HUES6 (cell line): ENCODE results near the gene CSNK1E.
A peak's percentile ranks its signal among the peaks of the same experiment; 100 is the strongest.
"Not testable (repeated sequence)": the region's sequence is repeated elsewhere in the genome, so short reads cannot be mapped to it uniquely, and the experiment has no call there.

Source experiments
- H3K27ac ChIP-seq: 2 replicates; pipeline ENCODE4 v1.7.0; 2013; ENCODE audit warnings: low read depth, mild to moderate bottlenecking, low read length, inconsistent platforms
- H3K27me3 ChIP-seq: 2 replicates; pipeline ENCODE4 v1.6.1; 2013; ENCODE audit warnings: low read length; ENCODE audit not compliant: control insufficient read depth, insufficient read depth
- H3K36me3 ChIP-seq: 2 replicates; pipeline ENCODE4 v1.6.1; 2013; ENCODE audit warnings: low read length; ENCODE audit not compliant: control insufficient read depth, insufficient read depth
- H3K4me1 ChIP-seq: 2 replicates; pipeline ENCODE4 v1.6.1; 2013; ENCODE audit warnings: low read length; ENCODE audit not compliant: control insufficient read depth, insufficient read depth
- H3K4me3 ChIP-seq: 2 replicates; pipeline ENCODE4 v1.5.1; 2013; ENCODE audit warnings: low read depth, low read length
- H3K9ac ChIP-seq: one replicate; pipeline ENCODE4 v1.6.1; 2013; ENCODE audit warnings: mild to moderate bottlenecking, low read length
- H3K9me3 ChIP-seq: 2 replicates; pipeline ENCODE4 v1.6.1; 2013; ENCODE audit warnings: low read depth, low read length; ENCODE audit not compliant: control insufficient read depth, insufficient read depth

Gene CSNK1E

DNA sequence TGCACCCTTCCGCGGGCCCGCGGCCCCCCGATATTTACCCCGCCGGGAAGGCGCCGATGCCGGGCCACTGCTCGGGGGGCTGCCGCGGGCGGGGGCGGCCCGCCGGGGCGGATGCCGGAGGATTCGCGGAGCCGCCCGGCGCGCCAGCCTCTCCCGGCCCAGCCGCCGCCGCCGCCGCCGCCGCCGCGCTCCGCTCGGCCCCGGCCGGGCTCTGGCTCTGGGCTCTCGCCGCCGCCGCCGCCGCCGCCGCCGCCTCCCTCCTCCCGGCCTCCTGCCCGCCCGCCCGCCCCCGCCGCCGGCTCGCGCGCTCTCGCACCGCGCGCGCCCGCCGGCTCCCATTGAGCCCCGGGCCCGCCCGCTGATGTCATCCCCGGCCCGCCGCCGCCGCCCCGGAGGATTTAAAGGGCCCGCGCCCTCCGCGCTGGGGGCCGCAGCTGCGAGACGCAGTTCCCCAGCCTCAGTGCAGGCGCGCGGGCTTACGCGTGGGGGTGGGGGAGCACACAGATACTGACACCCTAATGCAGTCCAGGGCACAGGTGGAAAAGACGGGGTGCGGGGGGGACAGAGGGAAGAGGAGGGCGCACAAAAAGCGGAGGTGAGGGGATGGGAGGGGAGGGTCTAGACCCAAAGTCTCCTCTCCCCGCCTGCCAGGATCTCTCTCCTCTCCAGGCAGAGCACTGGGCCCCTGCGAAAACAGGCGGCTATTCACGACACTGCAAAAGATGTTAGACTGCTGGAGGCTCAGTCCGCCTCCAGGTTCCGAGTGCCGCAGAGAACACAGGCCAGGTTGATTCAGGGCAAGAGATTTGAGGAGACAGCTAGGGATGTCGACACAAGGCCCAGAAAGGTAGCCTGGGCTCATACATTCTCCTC, at the start of gene CSNK1E:
Gene CSNK1E, minus strand, starts transcription at position 312 of the 873 bp plus-strand sequence. CDS start 3,276 bp downstream, outside the sequence.
- Histone ChIP-seq H3K4me3 (peak within 1 kb of the TSS; percentile 87), H3K36me3 (peaks cover 21% of the 10 kb centered on the region), H3K27me3 (no peaks in the 10 kb centered on the region), H3K27ac (peak within 1 kb of the TSS; percentile 93), H3K4me1 (peaks cover 56% of the 10 kb centered on the region), H3K9me3 (no peaks in the 10 kb centered on the region), H3K9ac (peak within 1 kb of the TSS; percentile 86)

DNA sequence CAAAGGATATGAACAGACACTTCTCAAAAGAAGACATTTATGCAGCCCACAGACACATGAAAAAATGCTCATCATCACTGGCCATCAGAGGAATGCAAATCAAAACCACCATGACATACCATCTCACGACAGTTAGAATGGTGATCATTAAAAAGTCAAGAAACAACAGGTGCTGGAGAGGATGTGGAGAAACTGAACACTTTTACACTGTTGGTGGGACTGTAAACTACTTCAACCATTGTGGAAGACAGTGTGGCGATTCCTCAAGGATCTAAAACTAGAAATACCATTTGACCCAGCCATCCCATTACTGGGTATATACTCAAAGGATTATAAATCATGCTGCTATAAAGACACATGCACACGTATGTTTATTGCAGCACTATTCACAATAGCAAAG, 48.6 kb upstream of the CSNK1E start:
- H3K4me1 ChIP-seq: not testable (repeated sequence)

DNA sequence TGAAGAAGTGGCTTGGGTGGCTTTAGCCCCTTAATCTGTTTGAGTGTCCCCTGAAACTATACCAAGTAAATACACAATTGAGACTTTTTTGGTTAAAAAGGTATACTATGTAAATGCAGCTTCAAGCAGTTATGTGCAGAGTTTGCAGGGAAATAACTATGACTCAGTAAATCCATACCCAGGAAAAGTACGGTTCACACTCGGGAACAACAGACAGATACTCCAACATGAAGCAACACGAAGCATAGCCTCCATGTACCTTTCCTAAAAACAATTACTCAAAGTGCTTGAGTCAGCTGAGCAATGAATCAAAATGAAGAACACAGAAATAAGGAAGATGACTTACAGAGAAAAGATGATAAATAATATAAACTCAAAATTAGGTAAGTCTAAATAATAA, 47.9 kb upstream of the CSNK1E start:
- H3K9me3 ChIP-seq, H3K9ac ChIP-seq, H3K27ac ChIP-seq, H3K4me3 ChIP-seq, H3K4me1 ChIP-seq, H3K27me3 ChIP-seq: not testable (repeated sequence)
- H3K36me3 ChIP-seq: peaks cover 12% of the 10 kb centered on the region

More for the DNA sequence above, 48.6 kb upstream of the CSNK1E start:
- not testable (repeated sequence) for H3K27ac ChIP-seq, H3K9me3 ChIP-seq, H3K27me3 ChIP-seq, H3K36me3 ChIP-seq, H3K9ac ChIP-seq, H3K4me3 ChIP-seq

DNA sequence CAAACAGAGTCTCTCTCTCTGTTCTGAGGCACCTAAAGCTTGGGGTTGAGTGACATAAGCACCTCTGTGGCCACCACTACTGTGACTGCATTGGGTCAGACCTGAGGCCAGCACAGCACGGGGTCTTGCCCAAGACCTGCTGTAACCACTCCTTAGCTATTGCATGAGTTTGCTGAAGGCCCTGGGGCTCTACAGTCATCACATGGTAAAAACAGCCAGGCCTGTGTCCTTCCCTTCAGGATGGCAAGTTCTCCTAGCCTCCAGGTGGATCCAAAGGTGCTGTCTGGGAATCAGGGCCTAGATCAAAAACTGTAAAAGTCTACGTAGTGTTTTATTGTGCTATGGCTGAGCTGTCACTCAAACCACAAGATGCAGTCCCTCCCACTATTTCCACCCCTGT, 43.3 kb upstream of the CSNK1E start:
- peaks cover 13% of the 10 kb centered on the region for H3K36me3 ChIP-seq
- not testable (repeated sequence) for H3K4me1 ChIP-seq, H3K9me3 ChIP-seq, H3K4me3 ChIP-seq, H3K9ac ChIP-seq, H3K27ac ChIP-seq, H3K27me3 ChIP-seq

DNA sequence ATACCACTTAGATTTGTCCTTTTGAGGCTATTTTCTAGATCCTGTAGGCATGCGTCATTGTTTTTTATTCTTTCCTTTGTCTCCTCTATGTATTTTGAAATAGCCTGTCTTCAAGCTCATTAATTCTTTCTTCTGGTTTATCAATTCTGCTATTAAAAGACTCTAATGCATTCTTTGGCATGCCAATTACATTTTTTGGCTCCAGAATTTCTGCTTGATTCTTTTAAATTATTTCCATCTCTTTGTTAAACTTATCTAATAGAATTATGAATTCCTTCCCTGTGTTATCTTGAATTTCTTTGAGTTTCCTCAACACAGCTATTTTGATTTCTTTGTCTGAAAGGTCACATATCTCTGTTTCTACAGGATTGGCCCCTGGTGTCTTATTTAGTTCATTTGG, 42.6 kb upstream of the CSNK1E start:
- not testable (repeated sequence) for H3K27ac ChIP-seq, H3K9ac ChIP-seq, H3K27me3 ChIP-seq, H3K4me3 ChIP-seq, H3K9me3 ChIP-seq, H3K4me1 ChIP-seq
- H3K36me3 ChIP-seq: peaks cover 14% of the 10 kb centered on the region

DNA sequence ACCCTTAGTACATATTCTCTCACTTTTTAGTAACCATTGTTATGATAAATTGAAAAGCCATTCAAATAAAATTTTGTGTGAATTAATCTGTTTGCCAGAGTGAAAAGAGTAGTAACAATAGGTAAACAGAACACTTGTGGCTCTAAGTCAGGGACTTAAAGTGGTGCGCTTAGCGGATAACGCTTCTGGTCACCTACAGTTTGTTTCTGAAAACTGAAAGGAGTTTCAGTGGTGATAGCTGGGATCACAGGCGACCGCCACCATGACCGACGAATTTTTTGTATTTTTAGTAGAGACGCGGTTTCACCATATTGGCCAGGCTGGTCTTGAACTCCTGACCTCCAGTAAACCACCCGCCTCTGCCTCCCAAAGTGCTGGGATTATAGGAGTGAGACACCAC, 40.7 kb upstream of the CSNK1E start:
- not testable (repeated sequence) for H3K27me3 ChIP-seq, H3K27ac ChIP-seq, H3K9me3 ChIP-seq, H3K4me1 ChIP-seq, H3K4me3 ChIP-seq, H3K9ac ChIP-seq
- peaks cover 14% of the 10 kb centered on the region for H3K36me3 ChIP-seq

DNA sequence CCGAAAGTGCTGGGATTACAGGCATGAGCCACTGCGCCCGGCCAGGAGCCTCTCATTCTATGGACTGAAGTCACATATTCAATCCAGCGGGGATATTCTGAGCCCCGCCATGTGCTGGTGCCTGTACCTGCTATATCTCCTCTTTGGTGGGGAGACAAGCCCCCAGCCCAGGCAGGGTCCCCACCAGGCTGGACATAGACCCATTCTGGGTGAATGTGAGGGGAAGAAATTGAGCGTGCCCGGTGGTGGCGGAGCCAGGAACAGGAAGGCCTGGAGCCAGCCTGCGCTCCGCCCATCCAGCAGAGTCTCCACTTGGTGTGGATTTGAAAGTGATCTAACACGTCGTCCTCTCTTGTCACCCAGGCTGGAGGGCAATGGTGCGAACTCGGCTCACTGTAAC, 38.0 kb upstream of the CSNK1E start:
- no peaks in the 10 kb centered on the region for H3K9me3 ChIP-seq
- H3K4me3 ChIP-seq: no peak overlapping the region
- H3K27me3 ChIP-seq: no peaks in the 10 kb centered on the region
- H3K36me3 ChIP-seq: peaks cover 7% of the 10 kb centered on the region
- H3K9ac ChIP-seq: no peak overlapping the region
- peaks cover 23% of the 10 kb centered on the region for H3K4me1 ChIP-seq
- no peak overlapping the region for H3K27ac ChIP-seq

DNA sequence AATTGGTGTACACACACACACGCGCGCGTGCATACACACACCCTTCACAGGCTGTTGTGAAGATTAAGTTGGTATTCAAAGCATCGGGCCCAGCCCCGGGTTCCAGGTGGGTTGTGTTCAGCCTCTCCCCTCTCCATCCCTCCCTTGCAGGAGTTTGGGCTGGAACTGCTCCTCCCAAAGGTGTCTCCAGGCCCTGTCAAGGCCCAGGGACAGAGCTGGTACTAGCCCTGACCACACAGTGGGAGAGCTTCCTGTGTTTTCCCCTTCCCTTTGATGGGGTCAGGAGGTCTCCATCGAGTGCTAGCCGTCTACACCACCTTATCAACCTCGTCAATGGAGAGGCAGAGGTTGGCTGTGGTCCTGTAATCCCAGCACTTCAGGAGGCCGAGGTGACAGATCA, 36.5 kb upstream of the CSNK1E start:
- H3K4me3 ChIP-seq: no peak overlapping the region
- no peak overlapping the region for H3K9ac ChIP-seq
- no peaks in the 10 kb centered on the region for H3K9me3 ChIP-seq
- H3K27me3 ChIP-seq: no peaks in the 10 kb centered on the region
- 0 out of 2 replicates have a peak overlapping the region, but pooled peaks have one; percentile 12 for H3K27ac ChIP-seq
- H3K36me3 ChIP-seq: peaks cover 7% of the 10 kb centered on the region
- peaks cover 23% of the 10 kb centered on the region for H3K4me1 ChIP-seq

DNA sequence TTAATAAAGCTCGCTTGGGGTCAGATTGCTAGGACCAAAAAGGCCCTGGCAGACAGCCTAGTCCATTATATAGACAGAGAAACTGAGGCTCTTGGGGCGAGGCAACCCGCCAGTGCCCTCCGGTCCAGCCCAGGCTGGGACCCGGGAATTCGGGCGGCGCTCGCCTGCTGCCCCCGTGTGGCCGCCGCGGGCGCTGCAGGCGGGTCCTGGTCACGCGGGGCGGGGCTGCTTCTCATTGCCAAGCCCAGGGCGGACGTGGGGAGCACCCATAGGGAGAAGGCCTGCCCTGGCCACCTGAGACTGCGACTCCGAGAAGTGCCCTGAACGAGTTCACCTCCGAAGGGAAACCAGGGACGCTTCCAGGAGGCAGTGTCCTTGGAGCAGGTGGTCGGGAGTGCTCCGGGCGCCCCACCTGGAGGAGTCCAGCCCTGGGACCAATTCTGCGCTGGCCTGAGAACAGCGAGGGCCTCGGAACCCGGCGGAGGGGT, 36.0 kb upstream of the CSNK1E start:
- no peak overlapping the region for H3K9ac ChIP-seq

DNA sequence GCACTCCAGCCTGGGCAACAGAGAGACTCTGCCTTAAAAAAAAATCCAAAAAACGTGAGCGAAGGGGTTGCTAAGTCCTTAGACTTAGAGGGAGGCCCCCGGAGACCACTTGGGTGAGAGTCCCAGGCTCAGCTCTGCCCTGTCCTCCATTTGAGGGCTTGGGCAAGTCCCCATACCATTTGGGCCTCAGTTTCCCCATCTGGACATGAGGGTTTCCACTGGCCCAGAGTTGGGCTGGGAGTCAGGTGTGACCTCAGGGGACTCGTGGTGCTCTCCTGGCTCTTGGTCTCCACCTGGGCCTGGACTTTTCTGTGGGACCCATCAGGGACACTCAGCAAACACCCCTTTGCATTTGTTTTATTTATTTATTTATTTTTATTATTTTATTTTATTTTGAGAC, 35.2 kb upstream of the CSNK1E start:
- H3K9ac ChIP-seq: no peak overlapping the region
- no peak overlapping the region for H3K27ac ChIP-seq
- H3K9me3 ChIP-seq: no peaks in the 10 kb centered on the region
- no peaks in the 10 kb centered on the region for H3K27me3 ChIP-seq
- peaks cover 23% of the 10 kb centered on the region for H3K4me1 ChIP-seq
- H3K36me3 ChIP-seq: peaks cover 7% of the 10 kb centered on the region
- H3K4me3 ChIP-seq: no peak overlapping the region

More for the DNA sequence above, 36.0 kb upstream of the CSNK1E start:
- Histone ChIP-seq H3K4me3 (no peak overlapping the region), H3K9me3 (no peaks in the 10 kb centered on the region), H3K27me3 (no peaks in the 10 kb centered on the region), H3K4me1 (peaks cover 23% of the 10 kb centered on the region), H3K27ac (0 out of 2 replicates have a peak overlapping the region, but pooled peaks have one; percentile 12), H3K36me3 (peaks cover 7% of the 10 kb centered on the region)

DNA sequence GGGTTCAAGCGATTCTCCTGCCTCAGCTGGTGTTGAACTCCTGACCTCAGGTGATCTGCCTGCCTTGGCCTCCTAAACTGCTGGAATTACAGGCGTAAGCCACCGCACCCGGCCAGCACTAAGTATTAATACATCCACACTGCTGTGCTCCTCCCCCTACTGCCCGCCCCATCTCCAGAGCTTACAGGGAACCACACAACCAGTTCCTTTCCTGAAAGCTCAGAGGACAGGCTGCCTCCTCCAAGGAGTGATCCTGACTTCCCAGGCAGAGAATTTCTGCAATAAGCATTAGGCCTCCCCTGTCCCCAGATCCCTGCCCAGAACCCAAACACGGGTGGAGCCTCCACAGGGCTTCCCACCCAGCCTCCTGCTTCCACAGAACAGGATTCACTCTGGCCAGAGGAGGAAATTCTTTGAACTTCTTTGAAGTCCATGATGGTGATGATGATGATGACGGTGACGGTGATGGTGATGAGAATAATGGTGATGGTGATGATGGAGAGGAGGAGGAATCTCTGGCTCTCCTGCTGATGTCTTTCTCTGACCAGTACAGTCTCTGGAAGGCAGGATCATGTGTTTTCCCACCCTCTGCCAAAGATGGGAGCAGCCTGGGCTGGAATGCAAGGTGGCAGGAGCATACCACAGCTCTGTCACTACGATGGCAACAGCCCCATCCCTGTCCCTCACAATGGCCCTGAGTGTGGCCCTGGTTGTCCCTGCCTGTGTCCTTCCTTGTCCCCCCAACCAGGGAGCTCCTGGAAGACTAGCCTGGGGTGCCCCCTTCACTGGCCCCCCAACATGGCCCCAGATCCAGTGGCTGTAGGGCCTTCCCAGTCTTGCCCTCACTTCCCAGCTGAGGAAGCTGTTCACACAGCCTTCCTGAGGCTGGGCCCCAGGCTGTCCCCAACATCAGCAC, 33.5 kb upstream of the CSNK1E start:
- H3K4me3 ChIP-seq: no peak overlapping the region

More for the DNA sequence above, 33.5 kb upstream of the CSNK1E start:
- Histone ChIP-seq H3K27me3 (no peaks in the 10 kb centered on the region), H3K9me3 (no peaks in the 10 kb centered on the region), H3K36me3 (peaks cover 4% of the 10 kb centered on the region), H3K27ac (no peak overlapping the region), H3K4me1 (peaks cover 23% of the 10 kb centered on the region), H3K9ac (no peak overlapping the region)
